COLO668 (cell line): ENCODE results near the gene PTPRD.

ENCODE experiments used
- DNase-seq: peaks from one replicate; lab custom pipeline; 2025; ENCODE audit not compliant: unreplicated experiment; lab: John Stamatoyannopoulos, UW

The PTPRD gene

DNA sequence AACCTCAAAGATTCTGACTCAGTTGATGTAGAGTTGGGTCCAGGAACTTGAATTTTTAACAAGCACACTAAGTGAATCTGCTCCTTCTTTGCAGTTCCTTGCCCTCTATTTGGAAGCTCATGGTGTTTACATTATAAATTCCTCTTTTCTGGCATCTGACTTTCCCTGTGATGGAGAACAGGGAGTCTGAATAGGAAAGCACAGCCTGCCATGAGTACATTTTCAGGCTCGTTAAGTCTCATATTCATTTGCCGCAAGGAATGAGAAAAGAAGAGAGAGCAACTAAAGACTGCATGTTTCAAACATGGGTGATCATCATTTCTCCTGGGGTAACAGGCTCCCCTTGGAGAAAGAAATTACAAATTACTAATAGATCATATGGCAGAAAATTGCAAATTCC lies 2345.2 kb downstream of the PTPRD start:
- DNase-seq, result no peak

DNA sequence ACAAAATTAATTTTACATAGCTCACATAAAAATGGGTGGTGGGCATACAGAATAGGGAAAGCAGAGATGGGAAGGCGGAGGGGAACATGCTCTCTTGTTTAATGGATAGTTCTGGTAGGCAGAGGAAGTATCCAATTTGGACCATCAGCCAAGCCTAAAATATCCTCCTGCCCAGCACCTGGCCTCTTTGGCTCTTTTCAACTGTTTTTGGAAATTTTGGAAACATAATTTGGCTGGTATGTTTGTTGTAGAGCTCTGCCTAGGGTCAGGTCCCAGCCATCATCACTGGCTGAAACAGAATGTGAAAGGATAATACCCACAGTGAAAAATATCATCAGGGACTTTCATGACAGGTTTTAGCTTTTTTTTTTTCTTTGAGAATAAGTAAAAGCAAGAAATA lies 2345.9 kb downstream of the PTPRD start:
- no peak for DNase-seq

DNA sequence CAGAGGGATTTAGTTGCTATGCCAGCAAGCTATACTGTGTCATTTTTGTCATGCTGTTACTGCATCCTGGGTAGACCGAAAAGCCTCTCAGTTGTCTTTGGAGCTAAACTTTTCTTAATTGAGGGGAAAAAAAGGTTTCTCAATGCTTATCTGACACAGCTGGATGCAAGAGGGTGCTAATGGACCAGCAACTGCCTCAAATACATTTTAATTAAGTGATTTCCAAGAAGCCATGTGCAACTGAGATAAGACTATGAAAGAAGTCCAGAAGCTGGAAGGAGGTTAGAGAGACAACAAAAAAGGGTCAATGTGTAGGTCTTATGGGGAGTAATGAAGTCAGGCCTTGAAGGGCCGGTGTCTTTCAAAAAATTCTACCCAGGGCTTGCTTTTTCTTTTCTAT lies 2347.5 kb downstream of the PTPRD start:
- no peak for DNase-seq
